DND-41 (cell line): ENCODE results near the gene ARIH2.

Experiments used
- ATAC-seq: fragments of 200-7000 bp; cut with Tn5 transposase; 3 replicates; pipeline ENCODE4 v1.9.1; 2021; ENCODE audit warnings: low read depth; ENCODE audit not compliant: insufficient read depth
- DNase-seq: peaks from one replicate; pipeline ENCODE4 v3.0.0-alpha.2; 2020
- H2AFZ ChIP-seq: 2 replicates; pipeline ENCODE4 v1.6.0; 2012; ENCODE audit warnings: low read depth, low read length
- H3K27ac ChIP-seq: 2 replicates; pipeline ENCODE4 v1.5.1; 2012; ENCODE audit warnings: low read length, inconsistent platforms
- H3K27me3 ChIP-seq: fragments of 200-600 bp; sonication (generic); 2 replicates; pipeline ENCODE4 v1.6.0; 2012; ENCODE audit warnings: low read length, mild to moderate bottlenecking, inconsistent platforms; ENCODE audit not compliant: insufficient read depth, poor library complexity
- H3K36me3 ChIP-seq: 2 replicates; pipeline ENCODE4 v1.5.1; 2012; ENCODE audit warnings: low read length, inconsistent platforms; ENCODE audit not compliant: insufficient read depth
- H3K4me1 ChIP-seq: 2 replicates; pipeline ENCODE4 v1.5.1; 2012; ENCODE audit warnings: mild to moderate bottlenecking, low read length; ENCODE audit not compliant: insufficient read depth
- H3K4me2 ChIP-seq: 2 replicates; pipeline ENCODE4 v1.6.0; 2012; ENCODE audit warnings: mild to moderate bottlenecking, moderate library complexity, low read length, inconsistent platforms; ENCODE audit not compliant: insufficient read depth
- H3K4me3 ChIP-seq, 2 experiments: fragments of 200-600 bp in 1 of 2; shearing (Covaris generic) in 1 of 2; 2 replicates each; pipeline ENCODE4 v1.5.1; 2012 to 2016; ENCODE audit warnings: inconsistent platforms in 2 of 2, low read length in 2 of 2, mild to moderate bottlenecking in 2 of 2, low read depth in 1 of 2, moderate library complexity in 1 of 2
- H3K79me2 ChIP-seq: 2 replicates; pipeline ENCODE4 v1.6.0; 2012; ENCODE audit warnings: low read length, inconsistent platforms; ENCODE audit not compliant: insufficient read depth
- H3K9ac ChIP-seq: 2 replicates; pipeline ENCODE4 v1.6.0; 2012; ENCODE audit warnings: low read depth, mild to moderate bottlenecking, inconsistent platforms, low read length, moderate library complexity
- H3K9me3 ChIP-seq: 2 replicates; pipeline ENCODE4 v1.5.1; 2012; ENCODE audit warnings: low read length, moderate library complexity, mild to moderate bottlenecking, inconsistent platforms; ENCODE audit not compliant: insufficient read depth, severe bottlenecking
- H4K20me1 ChIP-seq: 2 replicates; pipeline ENCODE4 v1.6.0; 2012; ENCODE audit warnings: low read length; ENCODE audit not compliant: insufficient read depth
- CTCF ChIP-seq: IDR thresholded peaks from 2 replicates; pipeline ENCODE4 v1.5.1; 2012; ENCODE audit warnings: borderline replicate concordance, low read length, moderate library complexity, mild to moderate bottlenecking; ENCODE audit not compliant: poor library complexity, severe bottlenecking; ENCODE audit errors: extremely low read depth
- EZH2 ChIP-seq: IDR thresholded peaks from 3 replicates; pipeline ENCODE4 v1.6.1; 2012; ENCODE audit warnings: borderline replicate concordance, low read depth, mild to moderate bottlenecking, moderate library complexity, low read length, inconsistent platforms; ENCODE audit not compliant: severe bottlenecking

Gene ARIH2

DNA sequence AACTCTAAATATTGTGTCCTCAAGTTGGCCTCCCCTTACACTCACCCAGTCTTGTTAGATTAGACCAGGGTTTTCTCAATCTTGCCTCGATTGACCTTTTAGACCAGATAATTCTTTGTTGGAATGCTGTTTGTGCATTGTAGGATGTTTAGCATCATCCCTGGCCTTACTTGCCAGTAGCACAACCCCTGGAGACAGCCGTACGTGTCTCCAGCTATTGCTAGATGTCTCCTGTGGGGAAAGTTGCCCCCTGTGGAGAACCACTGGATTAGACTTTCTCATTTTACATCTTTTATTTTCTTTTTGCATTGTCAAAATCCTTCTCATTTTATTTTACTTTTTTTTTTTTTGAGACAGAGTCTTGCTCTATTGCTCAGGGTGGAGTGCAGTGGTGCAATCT lies 90.8 kb downstream of the ARIH2 start:
- no peak for TF ChIP-seq EZH2
- no peak for TF ChIP-seq CTCF
- H3K27ac ChIP-seq, result no peak overlapping the region
- peaks cover 68% of the 10 kb centered on the region for H3K79me2 ChIP-seq
- H3K4me1 ChIP-seq, result peaks cover 35% of the 10 kb centered on the region
- peaks cover 63% of the 10 kb centered on the region for H4K20me1 ChIP-seq
- 0 out of 2 replicates have a peak overlapping the region, but pooled peaks have one; percentile 6 for H3K4me2 ChIP-seq
- no peaks in the 10 kb centered on the region for H3K9me3 ChIP-seq
- DNase-seq (no peak), ATAC-seq (no peak)
- H3K9ac ChIP-seq, result no peak overlapping the region
- no peak overlapping the region for H2AFZ ChIP-seq
- H3K36me3 ChIP-seq, result peaks cover 46% of the 10 kb centered on the region
- H3K4me3 ChIP-seq, result no peak overlapping the region
- no peaks in the 10 kb centered on the region for H3K27me3 ChIP-seq

- no peak overlapping the region for H2AFZ ChIP-seq
- no peak overlapping the region for H3K4me2 ChIP-seq
- DNase-seq, result no peak
- H4K20me1 ChIP-seq, result peaks cover 92% of the 10 kb centered on the region
- no peak for ATAC-seq
- TF ChIP-seq EZH2, result no peak
- TF ChIP-seq CTCF, result no peak
- no peak overlapping the region for H3K4me3 ChIP-seq
- no peak overlapping the region for H3K27ac ChIP-seq
- peaks cover 25% of the 10 kb centered on the region for H3K4me1 ChIP-seq
- peaks cover 70% of the 10 kb centered on the region for H3K36me3 ChIP-seq
- no peaks in the 10 kb centered on the region for H3K27me3 ChIP-seq
- H3K9ac ChIP-seq, result no peak overlapping the region
- peaks cover 64% of the 10 kb centered on the region for H3K79me2 ChIP-seq
- no peaks in the 10 kb centered on the region for H3K9me3 ChIP-seq
Observed at GRCh38 chr3:49012441-49013017, 93.9 kb downstream of the ARIH2 start.

GRCh38 chr3:49013113-49013737 lies 94.6 kb downstream of the ARIH2 start:
- H3K27me3 ChIP-seq, result no peaks in the 10 kb centered on the region

More at GRCh38 chr3:49013113-49013737, 94.6 kb downstream of the ARIH2 start:
- no peak for TF ChIP-seq EZH2
- no peak for TF ChIP-seq CTCF
- Histone ChIP-seq H3K27ac (no peak overlapping the region), H3K9me3 (no peaks in the 10 kb centered on the region), H2AFZ (no peak overlapping the region), H3K36me3 (peaks cover 67% of the 10 kb centered on the region), H3K79me2 (peaks cover 57% of the 10 kb centered on the region), H3K4me3 (no peak overlapping the region), H3K4me1 (peaks cover 27% of the 10 kb centered on the region), H4K20me1 (peaks cover 90% of the 10 kb centered on the region), H3K9ac (no peak overlapping the region), H3K4me2 (no peak overlapping the region)
- ATAC-seq (no peak), DNase-seq (no peak)
